ENCODE results near the gene ASRGL1.

GRCh38 chr11:62404435-62404834 is 67.2 kb downstream of the ASRGL1 start:
- TF ChIP-seq CTCF (IDR thresholded peaks at IDR 0.05), result no peak
- no peak for TF ChIP-seq POLR2AphosphoS5 (IDR thresholded peaks at IDR 0.05)
- TF ChIP-seq POLR2A (IDR thresholded peaks at IDR 0.05), result no peak
- no peak for TF ChIP-seq EP300 (IDR thresholded peaks at IDR 0.05)

Data from upper lobe of left lung (tissue), 4 donors.